Measurements from ENCODE around the gene LRRIQ1. TPM values are rescaled to one million over a fixed set of nuclear protein-coding genes. Genes with fewer than 3 reads are reported as not detected.
"Not testable (repeated sequence)": the region's sequence is repeated elsewhere in the genome, so short reads cannot be mapped to it uniquely, and the experiment has no call there.

The LRRIQ1 gene
- total RNA-seq, 1 experiment from 2014 or later, result 3.4 TPM

- Histone ChIP-seq H3K4me1 (ENCODE audit: insufficient read depth, low read length, poor library complexity, severe bottlenecking) (no peaks in the 10 kb centered on the region), H3K27me3 (replicated peaks; ENCODE audit: insufficient read depth, low read depth, low read length, poor library complexity) (no peaks in the 10 kb centered on the region), H3K9me3 (ENCODE audit: low read depth, low read length, poor library complexity, severe bottlenecking) (no peaks in the 10 kb centered on the region), H3K36me3 (ENCODE audit: insufficient read depth, low read length, poor library complexity, severe bottlenecking) (no peaks in the 10 kb centered on the region), H3K27ac (ENCODE audit: low read depth, low read length, poor library complexity, severe bottlenecking) (no peak overlapping the region), H3K4me3 (ENCODE audit: low read depth, low read length, poor library complexity, severe bottlenecking) (no peak overlapping the region)
- DNase-seq (ENCODE audit: low spot score), result no peak
- no TSS peak for BruUV-seq (replicated peaks)
- ChIA-PET POLR2A (ENCODE audit: low non-redundant PET) (no interaction called here), CTCF (no interaction called here)
- intact Hi-C loops (cut with micrococcal nuclease; ENCODE audit: unreplicated experiment), result no loop called here
- no peak for TF ChIP-seq CTCF (conservative IDR thresholded peaks at IDR 0.05; ENCODE audit: low read depth, low read length)
These were observed 154.6 kb downstream of the LRRIQ1 start for GRCh38 chr12:85190728-85191127.

GRCh38 chr12:85203809-85204208 lies 167.7 kb downstream of the LRRIQ1 start:
- H3K4me3 ChIP-seq (ENCODE audit: low read depth, low read length, poor library complexity, severe bottlenecking); H3K27ac ChIP-seq (ENCODE audit: low read depth, low read length, poor library complexity, severe bottlenecking); intact Hi-C loops (cut with micrococcal nuclease; ENCODE audit: unreplicated experiment); H3K27me3 ChIP-seq (replicated peaks; ENCODE audit: insufficient read depth, low read depth, low read length, poor library complexity); CTCF ChIA-PET; POLR2A ChIA-PET (ENCODE audit: low non-redundant PET); H3K4me1 ChIP-seq (ENCODE audit: insufficient read depth, low read length, poor library complexity, severe bottlenecking); BruUV-seq (replicated peaks); H3K9me3 ChIP-seq (ENCODE audit: low read depth, low read length, poor library complexity, severe bottlenecking); H3K36me3 ChIP-seq (ENCODE audit: insufficient read depth, low read length, poor library complexity, severe bottlenecking); DNase-seq (ENCODE audit: low spot score): not testable (repeated sequence)

- TF ChIP-seq EZH2 (IDR thresholded peaks at IDR 0.05; ENCODE audit: borderline replicate concordance, low read depth, low read length, poor library complexity, severe bottlenecking) (no peak), CTCF (conservative IDR thresholded peaks at IDR 0.05; ENCODE audit: low read depth, low read length) (no peak)
- H3K27me3 ChIP-seq (replicated peaks; ENCODE audit: insufficient read depth, low read depth, low read length, poor library complexity), result no peaks in the 10 kb centered on the region
- no peak overlapping the region for H3K4me3 ChIP-seq (ENCODE audit: low read depth, low read length, poor library complexity, severe bottlenecking)
- no peaks in the 10 kb centered on the region for H3K4me1 ChIP-seq (ENCODE audit: insufficient read depth, low read length, poor library complexity, severe bottlenecking)
- DNase-seq (ENCODE audit: low spot score), result no peak
- H3K27ac ChIP-seq (ENCODE audit: low read depth, low read length, poor library complexity, severe bottlenecking), result no peak overlapping the region
- CTCF ChIA-PET, result no interaction called here
- no TSS peak for BruUV-seq (replicated peaks)
- intact Hi-C loops (cut with micrococcal nuclease; ENCODE audit: unreplicated experiment), result no loop called here
- POLR2A ChIA-PET (ENCODE audit: low non-redundant PET), result no interaction called here
- no peaks in the 10 kb centered on the region for H3K9me3 ChIP-seq (ENCODE audit: low read depth, low read length, poor library complexity, severe bottlenecking)
- no peaks in the 10 kb centered on the region for H3K36me3 ChIP-seq (ENCODE audit: insufficient read depth, low read length, poor library complexity, severe bottlenecking)
These were observed 170.4 kb downstream of the LRRIQ1 start for GRCh38 chr12:85206543-85206942.

- intact Hi-C loops (cut with micrococcal nuclease; ENCODE audit: unreplicated experiment); BruUV-seq (replicated peaks); H3K9me3 ChIP-seq (ENCODE audit: low read depth, low read length, poor library complexity, severe bottlenecking); H3K36me3 ChIP-seq (ENCODE audit: insufficient read depth, low read length, poor library complexity, severe bottlenecking); H3K4me3 ChIP-seq (ENCODE audit: low read depth, low read length, poor library complexity, severe bottlenecking); CTCF ChIA-PET; H3K27me3 ChIP-seq (replicated peaks; ENCODE audit: insufficient read depth, low read depth, low read length, poor library complexity); DNase-seq (ENCODE audit: low spot score); H3K4me1 ChIP-seq (ENCODE audit: insufficient read depth, low read length, poor library complexity, severe bottlenecking); H3K27ac ChIP-seq (ENCODE audit: low read depth, low read length, poor library complexity, severe bottlenecking); POLR2A ChIA-PET (ENCODE audit: low non-redundant PET): not testable (repeated sequence)
These were observed 188.2 kb downstream of the LRRIQ1 start for GRCh38 chr12:85224339-85224738.
